DLD1 (cell line): ENCODE results near the gene WDTC1.

ENCODE experiments used
- in situ Hi-C: cut with HindIII; loops from 2 replicates; pipeline ENCODE4 v1.10.0; 2017; ENCODE audit warnings: low sequenced_read_pairs

Gene WDTC1

DNA sequence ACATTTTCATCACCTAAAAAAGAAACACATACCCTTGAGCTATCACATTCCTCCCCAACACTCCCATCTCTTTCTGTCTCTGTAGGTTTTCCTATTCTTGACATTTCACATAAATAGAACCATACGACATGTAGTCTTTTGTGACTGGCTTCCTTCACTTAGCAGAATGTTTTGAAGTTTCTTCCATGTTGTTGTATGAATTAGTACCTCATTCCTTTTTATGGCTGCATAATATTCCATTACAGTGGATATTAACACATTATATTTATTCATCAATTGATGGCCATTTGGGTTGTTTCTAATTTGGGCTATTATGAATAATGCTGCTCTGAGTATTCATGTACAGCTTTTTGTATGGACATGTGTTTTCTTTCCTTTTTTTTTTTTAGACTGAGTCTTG lies 11.8 kb downstream of the WDTC1 start:
- in situ Hi-C loops = loop anchor here (25.0 kb wide), 1 partner anchor 109 kb away; no protein-coding TSS in a partner anchor

DNA sequence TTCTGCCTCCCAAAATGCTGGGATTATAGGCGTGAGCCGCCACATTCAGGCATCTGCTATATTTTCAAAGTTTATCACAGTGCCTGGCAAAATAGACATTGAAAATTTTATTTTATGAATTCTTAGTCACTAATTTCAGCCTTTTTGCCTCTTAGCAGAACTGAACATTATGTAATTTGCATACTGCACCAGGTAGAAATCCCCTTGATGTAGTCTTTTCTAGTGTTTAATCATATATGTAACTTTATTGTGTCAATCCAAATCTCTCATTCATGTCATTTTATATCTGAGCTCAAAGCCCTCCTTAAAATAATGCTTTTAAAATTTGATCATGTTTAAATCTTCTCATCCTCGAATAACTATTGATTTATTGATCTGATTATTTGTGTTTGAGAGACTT lies 19.2 kb downstream of the WDTC1 start:
- in situ Hi-C loops = no loop called here

DNA sequence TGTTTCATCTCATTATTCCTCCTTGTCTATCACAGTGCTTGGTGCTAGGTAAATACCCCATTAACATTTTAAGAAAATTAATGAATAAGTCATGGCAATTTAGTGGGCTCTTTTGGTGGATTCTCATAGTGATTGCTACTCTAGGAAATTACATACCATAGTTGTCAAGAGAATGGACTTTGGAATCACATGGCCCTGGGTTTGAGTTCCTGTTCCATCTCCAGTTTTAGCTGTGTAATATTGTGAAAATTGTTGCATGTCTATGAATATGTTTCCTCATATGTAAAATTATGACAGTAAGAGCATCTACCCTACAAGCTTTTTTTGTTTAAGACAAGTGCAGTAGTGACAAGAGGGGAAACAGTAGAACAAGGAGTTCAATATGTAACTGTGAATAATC lies 20.7 kb downstream of the WDTC1 start:
- in situ Hi-C loops = no loop called here

DNA sequence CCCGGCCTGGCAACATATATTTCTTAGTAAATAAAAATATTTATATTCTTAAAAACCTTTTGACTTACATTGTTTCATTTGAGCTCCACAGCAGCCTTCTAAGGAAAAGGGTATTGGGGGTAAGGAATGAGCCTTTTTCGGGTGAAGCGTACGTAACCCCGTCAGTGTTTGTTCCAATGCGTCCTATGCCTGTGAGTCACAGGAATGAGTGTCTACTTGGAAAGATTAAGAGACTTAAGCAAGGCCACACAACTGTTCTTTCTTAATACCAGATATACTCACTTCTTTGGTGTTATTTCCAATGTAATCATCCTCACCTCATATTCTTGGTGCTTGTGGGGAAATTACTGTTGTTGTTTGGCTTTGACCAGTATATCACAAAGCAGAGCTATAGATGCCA lies 22.7 kb downstream of the WDTC1 start:
- in situ Hi-C loops = no loop called here

DNA sequence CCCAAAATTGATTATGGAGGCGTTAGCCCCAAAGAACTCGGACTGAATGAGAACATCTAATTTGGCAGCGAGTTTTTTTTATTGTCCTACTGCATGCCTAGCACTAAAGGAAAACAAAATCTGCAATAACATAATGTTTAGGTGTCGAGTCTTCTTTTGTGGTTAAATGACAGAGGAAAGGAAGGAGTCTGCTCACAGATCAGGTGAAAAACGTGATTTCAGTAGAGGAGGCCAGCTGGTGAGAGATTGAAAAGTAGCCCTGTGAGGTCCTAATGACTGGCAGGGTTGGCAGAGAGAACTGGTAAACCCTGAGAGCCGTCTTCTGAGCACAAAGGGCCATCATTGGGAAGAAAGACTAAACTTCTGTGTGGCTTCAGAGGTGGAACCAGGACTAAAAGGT lies 24.2 kb downstream of the WDTC1 start:
- in situ Hi-C loops = no loop called here

DNA sequence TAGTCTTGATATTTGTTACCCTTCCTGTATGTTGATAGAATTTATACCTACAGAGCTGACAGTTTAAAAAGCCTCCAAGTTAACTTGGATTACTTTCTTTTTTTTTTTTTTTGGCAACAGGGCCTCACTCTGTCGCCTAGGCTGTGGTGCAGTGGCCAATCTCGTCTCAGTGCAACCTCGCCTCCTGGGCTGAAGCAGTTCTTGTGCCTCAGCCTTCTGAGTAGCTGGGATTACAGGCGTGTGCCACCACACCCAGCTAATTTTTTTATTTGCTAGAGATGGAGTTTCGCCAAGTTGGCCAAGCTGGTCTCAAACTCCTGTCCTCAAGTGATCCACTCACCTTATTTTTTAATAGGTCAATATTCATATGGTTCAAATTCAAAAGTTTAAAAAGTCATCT lies 32.7 kb downstream of the WDTC1 start:
- in situ Hi-C loops = no loop called here

DNA sequence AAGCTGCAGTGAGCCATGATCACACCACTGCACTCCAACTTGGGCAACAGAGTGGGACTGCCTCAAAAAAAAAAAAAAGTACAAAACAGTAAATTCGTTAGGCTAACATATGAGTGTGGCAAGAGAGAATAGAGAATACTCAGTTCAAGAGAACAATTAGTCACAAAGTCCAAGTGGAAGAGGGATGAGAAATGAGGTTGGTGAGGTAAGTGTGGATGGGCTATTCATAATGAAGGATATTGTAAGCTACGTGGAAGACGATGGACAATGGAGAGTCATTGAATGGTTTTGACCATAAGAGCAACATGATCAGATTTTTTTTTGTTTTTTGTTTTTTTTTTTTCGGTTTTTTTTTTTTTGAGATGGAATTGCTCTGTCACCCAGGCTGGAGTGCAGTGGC lies 34.8 kb downstream of the WDTC1 start:
- in situ Hi-C loops = no loop called here

DNA sequence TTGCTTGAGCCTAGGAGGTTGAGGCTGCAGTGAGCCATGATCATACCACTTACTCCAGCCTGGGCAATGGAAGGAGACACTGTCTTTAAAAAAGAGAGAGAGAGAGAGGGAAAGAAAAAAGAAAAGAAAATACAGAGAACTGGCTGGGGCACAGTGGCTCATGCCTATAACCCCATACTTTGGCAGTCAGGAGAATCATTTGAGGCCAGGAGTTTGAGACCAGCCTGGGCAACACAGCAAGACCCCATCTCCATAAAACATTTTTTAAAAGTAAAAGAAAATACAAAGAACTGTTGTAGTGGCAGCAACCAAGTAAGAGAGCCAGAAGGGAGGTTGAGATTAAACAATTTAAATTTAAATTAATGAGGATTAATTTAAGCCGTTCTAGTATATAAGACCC lies 39.8 kb downstream of the WDTC1 start:
- in situ Hi-C loops = no loop called here

DNA sequence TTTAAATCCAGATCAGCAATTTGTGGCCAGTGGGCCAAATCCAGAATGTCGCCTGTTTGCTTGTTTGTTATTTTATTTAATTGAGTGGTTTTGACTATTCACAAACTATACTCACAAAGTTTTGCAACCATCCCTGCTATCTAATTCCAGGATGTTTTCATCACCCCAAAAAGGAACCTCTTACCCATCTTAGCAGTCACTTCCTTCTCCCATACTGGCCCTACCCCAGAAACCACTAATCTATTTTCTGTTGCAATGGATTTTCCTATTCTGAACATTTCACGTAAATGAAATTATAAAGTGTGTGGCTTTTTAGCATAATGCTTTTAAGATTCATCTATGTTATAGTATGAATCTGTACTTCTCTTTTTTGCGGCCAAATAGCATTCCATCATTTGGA lies 41.3 kb downstream of the WDTC1 start:
- in situ Hi-C loops = loop anchor here (25.0 kb wide), 1 partner anchor 238 kb away; no protein-coding TSS in a partner anchor

DNA sequence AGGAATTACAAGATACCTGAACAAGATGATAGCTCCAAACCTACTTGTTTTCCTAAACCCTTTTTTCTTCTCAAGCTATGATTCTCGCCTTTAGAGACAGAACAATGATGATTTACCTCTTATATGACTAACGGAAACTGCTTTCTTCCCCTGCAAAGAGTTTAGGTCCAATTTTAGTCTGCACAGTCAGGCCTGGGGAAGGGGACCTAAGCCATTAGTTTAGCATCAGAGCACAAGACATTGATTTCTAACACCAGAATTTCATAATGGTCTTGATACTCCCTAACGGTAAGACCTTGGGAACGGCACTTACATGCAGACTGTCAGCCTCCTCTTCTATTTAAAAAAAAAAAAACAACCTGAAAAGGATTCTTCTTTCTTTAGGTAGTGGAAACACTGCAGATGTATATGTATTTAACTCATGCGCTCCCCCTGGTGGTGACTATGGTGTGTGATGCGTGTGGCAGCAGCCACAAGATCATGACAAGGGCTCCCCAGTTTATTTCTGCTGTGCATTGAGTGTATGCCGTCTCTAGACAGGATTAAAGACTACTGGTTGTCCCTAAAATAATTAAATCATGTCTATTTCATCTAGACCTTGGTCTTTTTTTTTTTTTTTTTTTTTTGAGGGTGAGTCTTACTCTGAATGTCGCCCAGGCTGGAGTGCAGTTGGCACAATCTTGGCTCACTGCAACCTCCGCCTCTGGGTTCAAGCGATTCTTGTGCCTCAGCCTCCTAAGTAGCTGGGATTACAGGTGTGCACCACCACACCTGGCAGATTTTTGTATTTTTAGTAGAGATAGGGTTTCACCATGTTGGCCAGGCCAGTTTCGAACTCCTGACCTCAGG lies 50.2 kb downstream of the WDTC1 start:
- in situ Hi-C loops = loop anchor here (25.0 kb wide), 1 partner anchor 247 kb away; no protein-coding TSS in a partner anchor

DNA sequence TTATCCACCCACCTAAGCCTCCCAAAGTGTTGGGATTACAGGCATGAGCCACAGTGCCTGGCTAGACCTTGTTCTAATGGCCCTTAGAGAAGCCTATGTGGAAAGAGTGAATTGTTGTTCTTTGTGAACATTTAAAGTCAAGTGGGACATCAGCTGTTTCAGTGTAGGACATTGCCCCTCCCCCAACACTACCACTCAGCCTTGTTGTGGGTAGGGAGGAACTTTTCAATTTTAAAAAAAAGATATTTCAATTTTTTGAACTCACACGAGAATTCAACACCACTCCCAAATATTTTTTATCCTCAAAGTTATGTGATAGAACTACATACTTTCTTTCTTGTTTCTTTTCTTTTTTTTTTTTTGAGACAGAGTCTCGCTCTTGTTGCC lies 50.8 kb downstream of the WDTC1 start:
- in situ Hi-C loops = loop anchor here (25.0 kb wide), 1 partner anchor 248 kb away; no protein-coding TSS in a partner anchor

DNA sequence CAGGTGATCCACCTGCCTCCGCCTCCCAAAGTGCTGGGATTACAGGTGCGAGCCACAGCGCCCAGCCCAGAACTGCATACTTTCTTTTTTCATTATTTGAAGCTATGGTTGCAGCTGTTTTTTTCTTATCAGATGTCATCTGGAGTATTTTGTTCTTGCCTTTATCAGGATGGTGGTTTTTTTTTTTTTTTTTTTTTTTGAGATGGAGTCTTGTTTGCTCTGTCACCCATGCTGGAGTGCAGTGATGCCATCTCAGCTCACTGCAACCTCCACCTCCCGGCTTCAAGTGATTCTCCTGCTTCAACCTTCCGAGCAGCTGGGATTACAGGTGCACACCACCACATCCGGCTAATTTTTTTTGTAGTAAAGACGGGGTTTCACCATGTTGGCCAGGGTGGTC lies 51.4 kb downstream of the WDTC1 start:
- in situ Hi-C loops = loop anchor here (25.0 kb wide), 1 partner anchor 249 kb away; no protein-coding TSS in a partner anchor

DNA sequence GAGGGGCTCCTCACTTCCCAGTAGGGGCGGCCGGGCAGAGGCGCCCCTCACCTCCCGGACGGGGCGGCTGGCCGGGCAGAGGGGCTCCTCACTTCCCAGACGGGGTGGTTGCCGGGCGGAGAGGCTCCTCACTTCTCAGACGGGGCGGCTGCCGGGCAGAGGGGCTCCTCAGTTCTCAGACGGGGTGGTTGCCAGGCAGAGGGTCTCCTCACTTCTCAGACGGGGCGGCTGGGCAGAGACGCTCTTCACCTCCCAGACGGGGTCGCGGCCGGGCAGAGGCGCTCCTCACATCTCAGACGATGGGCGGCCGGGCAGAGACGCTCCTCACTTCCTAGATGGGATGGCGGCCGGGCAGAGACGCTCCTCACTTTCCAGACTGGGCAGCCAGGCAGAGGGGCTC lies 54.7 kb downstream of the WDTC1 start:
- in situ Hi-C loops = loop anchor here (25.0 kb wide), 1 partner anchor 252 kb away; no protein-coding TSS in a partner anchor

DNA sequence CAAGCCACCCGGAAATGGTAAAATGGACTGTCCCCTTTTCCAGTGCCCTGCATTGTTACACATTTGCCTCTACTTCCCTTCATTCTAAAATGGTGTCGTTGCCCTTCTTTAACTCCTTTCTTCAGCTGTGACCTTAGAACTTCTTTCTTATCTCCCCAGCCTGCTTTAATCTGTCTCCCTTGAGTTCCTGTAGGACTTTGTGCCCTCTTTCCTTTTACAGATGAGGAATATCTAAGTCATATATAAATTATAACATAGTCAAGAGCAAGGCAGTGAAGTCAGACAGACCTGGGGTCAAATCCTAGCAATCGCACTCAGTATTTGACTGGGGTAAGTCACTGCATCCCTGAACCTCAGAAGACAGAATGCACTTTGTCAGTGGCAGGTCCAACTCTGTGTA lies 56.1 kb downstream of the WDTC1 start:
- in situ Hi-C loops = loop anchor here (25.0 kb wide), 1 partner anchor 253 kb away; no protein-coding TSS in a partner anchor

DNA sequence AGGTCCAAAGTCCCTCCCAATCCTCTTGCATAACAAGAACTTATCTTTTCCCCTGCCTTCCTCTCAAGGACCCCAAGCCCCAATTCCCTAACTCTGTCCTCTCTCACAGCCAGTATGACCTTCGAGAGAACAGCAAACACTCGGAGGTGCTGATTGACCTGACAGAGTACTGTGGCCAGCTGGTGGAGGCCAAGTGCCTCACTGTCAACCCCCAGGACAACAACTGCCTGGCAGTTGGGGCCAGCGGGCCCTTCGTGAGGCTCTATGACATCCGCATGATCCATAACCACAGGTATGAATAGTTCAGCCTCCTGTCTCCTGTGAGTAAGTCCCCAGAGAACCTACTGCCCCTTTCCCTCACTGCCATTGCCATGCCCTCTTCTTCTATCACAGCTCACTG lies 57.7 kb downstream of the WDTC1 start:
- in situ Hi-C loops = loop anchor here (25.0 kb wide), 1 partner anchor 255 kb away; no protein-coding TSS in a partner anchor

DNA sequence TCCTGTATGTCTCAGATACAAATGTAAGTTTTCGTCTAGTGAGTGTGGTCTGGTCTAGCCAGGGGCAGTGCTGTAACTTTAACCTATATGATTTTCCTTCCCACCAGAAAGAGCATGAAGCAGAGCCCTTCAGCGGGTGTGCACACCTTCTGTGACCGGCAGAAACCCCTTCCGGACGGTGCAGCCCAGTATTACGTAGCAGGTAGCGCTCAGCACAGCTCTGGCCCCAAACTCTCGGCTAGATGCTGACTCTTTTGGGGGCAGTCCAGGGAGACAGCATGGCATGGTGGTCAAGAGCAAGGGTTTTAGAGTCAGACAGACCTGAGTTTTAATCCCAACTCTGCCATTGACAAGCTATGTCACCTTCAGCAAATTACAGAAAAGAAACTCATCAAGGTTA lies 59.5 kb downstream of the WDTC1 start:
- in situ Hi-C loops = loop anchor here (25.0 kb wide), 1 partner anchor 257 kb away; no protein-coding TSS in a partner anchor

DNA sequence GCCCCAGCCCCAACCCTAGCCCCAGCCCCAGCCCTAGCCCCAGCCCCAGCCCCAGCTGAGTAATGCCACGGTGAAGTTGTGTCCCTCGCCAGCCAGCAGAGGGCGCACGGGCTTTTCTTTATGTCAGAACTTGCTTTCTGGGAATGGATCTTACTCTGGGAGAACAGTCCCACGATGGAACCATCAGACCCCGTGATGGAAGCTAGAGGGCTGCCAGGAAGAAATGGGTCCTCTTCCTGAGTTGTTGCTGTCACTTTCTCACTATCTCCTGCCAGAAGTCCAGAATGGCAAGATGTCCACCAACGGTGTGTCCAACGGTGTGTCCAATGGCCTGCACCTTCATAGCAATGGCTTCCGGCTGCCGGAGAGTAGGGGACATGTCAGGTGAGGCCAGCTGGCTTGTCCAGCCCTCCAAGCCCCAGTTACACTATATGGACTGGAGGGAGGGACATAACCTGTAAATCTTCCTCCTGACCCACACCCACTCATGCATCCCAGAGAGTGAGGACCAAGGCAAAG lies 62.4 kb downstream of the WDTC1 start:
- in situ Hi-C loops = loop anchor here (25.0 kb wide), 1 partner anchor 260 kb away; no protein-coding TSS in a partner anchor

DNA sequence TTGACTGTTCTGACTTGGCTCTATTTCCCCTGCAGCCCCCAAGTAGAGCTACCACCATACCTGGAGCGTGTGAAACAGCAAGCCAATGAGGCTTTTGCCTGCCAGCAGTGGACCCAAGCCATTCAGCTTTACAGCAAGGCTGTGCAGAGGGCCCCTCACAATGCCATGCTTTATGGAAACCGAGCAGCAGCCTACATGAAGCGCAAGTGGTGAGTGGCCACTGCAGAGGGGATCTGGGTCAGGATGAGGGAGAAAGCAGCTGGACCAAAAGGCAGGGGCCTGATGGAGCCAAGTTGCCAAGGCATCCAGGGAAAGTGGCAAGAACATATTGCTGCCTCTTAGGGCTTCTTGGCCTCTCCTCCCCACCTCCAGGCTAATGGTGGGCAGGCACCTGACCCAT lies 63.5 kb downstream of the WDTC1 start:
- in situ Hi-C loops = loop anchor here (25.0 kb wide), 1 partner anchor 261 kb away; no protein-coding TSS in a partner anchor

DNA sequence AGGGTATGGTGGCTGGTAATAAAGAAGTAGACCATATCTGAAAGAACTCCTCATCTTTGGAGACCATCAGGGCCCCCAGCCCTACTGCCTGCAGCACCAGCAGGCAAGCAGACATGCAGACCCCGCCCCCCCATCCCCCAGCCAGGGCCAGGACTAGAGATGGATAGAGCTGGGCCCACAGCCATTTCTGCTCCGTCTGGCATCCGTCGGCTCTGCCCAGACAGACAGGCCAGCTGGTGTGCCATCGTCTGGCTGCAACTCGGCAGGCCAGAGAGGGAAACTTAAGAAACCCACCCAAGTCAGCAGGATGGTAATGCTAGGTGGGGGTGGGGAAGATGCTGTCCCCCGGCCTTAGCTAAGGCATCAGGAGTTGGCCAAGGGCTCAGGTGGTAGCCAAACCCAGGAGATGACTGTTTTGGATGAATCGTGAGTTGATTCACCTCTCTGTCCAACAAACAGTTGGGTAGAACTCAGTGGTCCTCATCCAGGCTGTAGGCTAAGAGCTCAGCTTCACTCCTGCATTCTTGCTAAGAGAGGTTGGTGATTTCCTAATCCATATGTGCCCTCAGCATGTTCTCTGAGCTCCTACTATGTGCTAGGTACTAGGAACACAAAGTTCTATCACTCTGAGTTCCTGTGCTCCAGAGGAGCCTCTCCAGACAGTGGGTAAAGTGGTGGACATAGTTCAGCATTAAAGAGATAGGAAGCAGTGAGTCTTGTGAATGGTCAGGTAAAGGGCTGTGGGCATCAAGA lies 64.4 kb downstream of the WDTC1 start:
- in situ Hi-C loops = loop anchor here (25.0 kb wide), 1 partner anchor 262 kb away; no protein-coding TSS in a partner anchor

DNA sequence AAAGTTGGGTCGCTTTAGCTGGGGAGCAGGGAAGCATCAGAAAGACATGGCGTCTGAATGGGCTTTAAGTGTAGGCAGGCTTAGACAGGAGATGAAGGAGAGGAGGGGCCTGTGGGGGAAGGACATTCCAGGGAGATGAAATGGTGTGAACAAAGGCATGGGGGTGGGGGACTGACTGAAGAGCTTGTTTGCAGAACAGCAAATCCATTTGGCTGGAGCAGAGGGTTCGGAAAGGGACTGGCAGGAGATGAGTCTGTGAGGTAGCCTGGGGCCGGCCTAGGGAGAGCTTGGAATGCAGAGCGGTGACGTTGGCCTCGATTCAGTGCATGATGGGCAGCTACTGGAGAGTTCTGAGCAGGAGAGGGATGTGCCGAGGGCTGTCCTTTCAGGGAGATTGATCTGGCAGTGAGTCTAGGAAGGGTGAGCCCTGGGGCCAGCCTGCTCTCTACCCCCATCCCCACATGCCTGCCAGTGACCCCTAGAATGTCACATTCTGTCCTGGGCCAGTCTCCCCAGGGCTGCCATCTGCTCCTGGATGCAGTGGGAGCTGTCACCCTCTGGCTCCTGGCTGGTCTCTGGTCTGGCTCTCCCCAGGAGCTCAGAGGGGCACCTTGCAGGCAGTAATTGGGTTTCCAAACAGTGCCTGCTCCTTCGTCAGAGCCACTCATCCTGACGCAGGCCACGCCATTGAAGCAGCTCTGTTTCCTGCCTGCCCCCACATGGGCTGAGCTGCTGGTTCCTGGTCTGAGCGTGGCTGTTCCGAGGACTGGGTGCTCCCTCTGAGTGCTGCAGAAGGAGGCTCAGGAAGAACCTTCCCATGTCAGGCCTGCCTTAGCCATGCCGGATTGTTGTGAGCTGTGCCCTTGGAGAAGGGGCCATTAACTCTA lies 65.2 kb downstream of the WDTC1 start:
- in situ Hi-C loops = loop anchor here (25.0 kb wide), 1 partner anchor 262 kb away; no protein-coding TSS in a partner anchor
